Left cardiac atrium (tissue), 4 donors: Measurements from ENCODE around the gene MPRIP. TPM values are rescaled to one million over a fixed set of nuclear protein-coding genes. Genes with fewer than 3 reads are reported as not detected.
A peak's percentile ranks its signal among the peaks of the same experiment; 100 is the strongest.
"Not testable (repeated sequence)": the region's sequence is repeated elsewhere in the genome, so short reads cannot be mapped to it uniquely, and the experiment has no call there.

Source experiments
- ATAC-seq, 2 donors: fragments of 200-7000 bp; cut with Tn5 transposase; one replicate each; pipeline ENCODE4 v1.9.1; 2020; ENCODE audit warnings: mild to moderate bottlenecking in 2 of 2, moderate library complexity in 2 of 2
- DNase-seq: peaks from one replicate; pipeline ENCODE4 v3.0.0-alpha.2; 2020
- intact Hi-C, 2 donors: fragments of 100-400 bp; cut with DNase I; formaldehyde crosslinking; loops; one replicate each; pipeline versions ENCODE4 v1.14.1 to v1.15.1; 2022 to 2023
- total RNA-seq, 2 donors: library from RNA; stranded (reverse); fragmentation: NEBNext Ultra II Directional; extraction: Animal tissue kit (Norgen Biotek cat#: 25700); gene quantifications; one replicate each; pipeline ENCODE4 v1.2.1, GENCODE V29; 2021
- donor health status: DM: no; HTN: yes; CAD: no.
- donor health status: DM: no; HTN: yes; CAD: no; lungs with severe emphysema.
- donor health status: DM: yes; HTN: yes; CAD: no.
- donor health status: Dilated cardiomyopathy.

MPRIP gene
- total RNA-seq, 2 donors from 2014 or later = 247 to 329 TPM

- intact Hi-C loops = not testable (repeated sequence)
Measured at GRCh38 chr17:17195466-17195865, 153.2 kb downstream of the MPRIP start.

DNA sequence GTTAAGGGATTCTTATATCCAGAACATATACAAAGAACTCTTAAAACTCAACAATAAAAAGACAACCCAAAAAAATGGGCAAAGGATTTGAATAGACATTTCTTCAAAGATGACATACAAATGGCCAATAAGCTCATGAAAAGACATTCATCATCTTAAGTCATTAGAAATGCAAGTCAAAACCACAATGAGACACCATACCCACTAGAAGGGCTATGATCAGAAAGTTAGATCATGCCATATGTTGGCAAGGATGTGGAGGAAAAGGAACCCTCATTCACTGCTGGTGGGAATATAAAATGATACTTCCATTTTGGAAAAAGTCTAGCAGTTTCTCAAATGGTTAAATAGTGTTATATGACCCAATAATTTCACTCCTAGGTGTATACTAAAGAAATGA, 154.5 kb downstream of the MPRIP start:
- DNase-seq (no peak), ATAC-seq (no peak)
- intact Hi-C loops = no loop called here

More at GRCh38 chr17:17195466-17195865, 153.2 kb downstream of the MPRIP start:
- ATAC-seq, DNase-seq: not testable (repeated sequence)

- ATAC-seq (no peak), DNase-seq (peak; percentile 4)
- intact Hi-C loops = no loop called here
Measured at GRCh38 chr17:17198281-17198680, 156.0 kb downstream of the MPRIP start.

- intact Hi-C loops = loop anchor here in 1 of 2 donors (5.0 kb wide), 1 partner anchor 37 kb away; the partner anchor contains the start of gene FLCN
- DNase-seq = peak; percentile 5
- no peak for ATAC-seq
Measured at GRCh38 chr17:17200311-17200710, 158.1 kb downstream of the MPRIP start.

- DNase-seq (no peak), ATAC-seq (no peak)
- intact Hi-C loops = loop anchor here in 1 of 2 donors (5.0 kb wide), 1 partner anchor 36 kb away; the partner anchor contains the start of gene FLCN
Measured at GRCh38 chr17:17200831-17201230, 158.6 kb downstream of the MPRIP start.

DNA sequence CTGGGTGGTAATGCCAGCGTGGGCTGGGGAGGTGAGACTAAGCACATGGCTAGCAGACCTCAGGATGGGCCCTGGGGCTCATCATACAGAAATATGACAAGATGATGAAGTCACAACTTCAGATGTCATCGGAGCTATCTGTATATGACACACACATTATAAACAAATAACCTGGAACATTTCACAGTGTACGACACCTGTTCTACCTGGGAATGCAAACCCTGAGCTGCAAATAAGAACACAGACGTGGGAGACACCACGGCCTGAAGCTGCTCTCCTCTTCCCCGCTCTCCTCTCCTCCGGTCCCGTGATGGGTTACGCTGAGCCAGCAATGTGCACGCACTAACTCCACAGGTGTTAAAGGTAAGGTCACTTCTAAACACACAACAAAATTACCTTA, 159.0 kb downstream of the MPRIP start:
- DNase-seq = peak; percentile 2
- ATAC-seq = no peak
- intact Hi-C loops = loop anchor here in 1 of 2 donors (5.0 kb wide), 1 partner anchor 36 kb away; the partner anchor contains the start of gene FLCN

DNA sequence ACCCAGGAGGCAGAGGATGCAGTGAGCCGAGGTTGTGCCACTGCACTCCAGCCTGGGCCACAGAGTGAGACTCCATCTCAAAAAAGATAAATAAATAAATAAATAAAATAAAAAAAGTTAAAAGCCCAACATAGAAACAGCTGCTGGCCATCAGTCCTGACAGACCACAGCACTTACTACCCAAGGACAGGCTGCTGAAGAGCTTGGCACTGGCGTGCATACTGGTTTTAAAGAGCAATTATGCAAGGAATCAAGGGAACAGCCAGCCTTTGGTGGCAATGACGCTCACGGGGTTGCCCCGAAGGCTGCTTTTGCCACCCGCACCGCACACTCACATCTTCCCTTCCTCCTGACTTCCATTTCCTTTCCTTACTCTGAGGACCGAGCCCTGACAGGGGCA, 159.7 kb downstream of the MPRIP start:
- DNase-seq (peak; percentile 42), ATAC-seq (peak in 1 of 2 donors; percentile 20)
- intact Hi-C loops = loop anchor here in 1 of 2 donors (5.0 kb wide), 1 partner anchor 35 kb away; the partner anchor contains the start of gene FLCN

- DNase-seq (no peak), ATAC-seq (peak in 1 of 2 donors; percentile 9)
- intact Hi-C loops = loop anchor here in 1 of 2 donors (5.0 kb wide), 1 partner anchor 34 kb away; the partner anchor contains the start of gene FLCN
Measured at GRCh38 chr17:17203173-17203730, 161.0 kb downstream of the MPRIP start.

DNA sequence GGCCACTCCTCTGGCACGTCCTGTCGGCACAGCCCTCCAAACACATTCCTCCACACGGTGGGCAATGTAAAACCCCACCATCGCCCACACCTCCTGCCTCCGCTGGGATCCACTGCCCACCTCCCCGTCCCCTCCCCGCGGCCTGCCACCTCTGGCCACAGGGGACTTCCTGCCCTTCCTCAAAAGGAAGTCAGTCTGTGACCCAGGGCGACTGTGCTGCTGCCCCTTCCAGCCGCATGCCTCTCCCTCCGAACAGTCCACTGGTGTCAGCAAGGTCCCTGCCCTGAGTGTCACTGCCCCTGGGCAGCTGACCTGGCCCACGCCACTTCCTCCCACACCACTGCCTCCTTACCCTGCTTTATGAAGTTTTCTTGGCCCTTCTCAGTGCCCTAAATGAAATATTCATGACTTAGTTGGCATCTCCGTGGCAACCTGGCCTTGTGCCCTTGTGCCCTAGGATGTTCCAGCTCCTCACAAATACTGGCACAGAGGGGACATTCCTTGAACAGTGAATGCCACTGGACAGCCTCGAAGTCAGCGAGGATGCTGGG, 161.9 kb downstream of the MPRIP start:
- DNase-seq (no peak), ATAC-seq (peak; percentile 4 to 20)
- intact Hi-C loops = loop anchor here in 1 of 2 donors (5.0 kb wide), 1 partner anchor 33 kb away; the partner anchor contains the start of gene FLCN

- no peak for ATAC-seq
- intact Hi-C loops = loop anchor here in 1 of 2 donors (5.0 kb wide), 1 partner anchor 33 kb away; the partner anchor contains the start of gene FLCN
- DNase-seq = no peak
Measured at GRCh38 chr17:17204635-17205231, 162.5 kb downstream of the MPRIP start.

- DNase-seq = peak; percentile 57
- ATAC-seq = peak; percentile 38 to 61
- intact Hi-C loops = no loop called here
Measured at GRCh38 chr17:17205368-17206123, 163.3 kb downstream of the MPRIP start.

DNA sequence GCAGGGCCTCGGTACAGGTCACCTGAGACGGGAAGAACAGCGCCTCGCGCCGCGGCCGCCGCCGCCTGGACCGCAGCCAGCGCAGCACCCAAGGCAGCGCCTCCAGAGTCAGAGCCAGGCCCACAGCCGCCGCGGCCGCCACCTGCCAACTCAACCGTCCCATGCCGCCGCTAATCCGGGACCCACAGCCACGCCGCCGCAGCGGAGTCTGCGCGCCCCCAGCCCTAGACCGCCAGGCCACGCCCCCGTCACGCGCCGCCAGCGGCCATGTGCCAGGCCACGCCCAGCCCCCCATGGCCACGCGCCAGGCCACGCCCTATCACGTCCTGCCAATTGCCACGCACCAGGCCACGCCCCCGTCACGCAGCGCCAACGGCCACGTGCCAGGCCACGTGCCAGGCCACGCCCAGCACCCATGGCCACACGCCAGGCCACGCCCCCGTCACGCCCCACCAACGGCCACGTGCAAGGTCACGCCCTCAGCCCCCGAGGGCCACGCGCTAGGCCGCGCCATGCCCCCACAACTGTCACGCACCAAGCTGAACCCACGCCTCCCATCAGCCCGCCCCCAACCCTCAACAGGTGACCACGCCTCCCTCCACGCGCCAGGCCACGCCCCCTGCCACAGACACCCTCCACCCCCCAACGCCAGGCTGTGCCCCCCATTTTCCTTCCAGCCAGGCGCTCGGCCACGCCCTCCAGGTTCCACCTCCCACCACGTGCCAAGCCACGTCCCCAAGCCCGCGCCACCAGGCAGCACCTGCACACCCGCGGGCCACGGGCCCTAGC, 164.1 kb downstream of the MPRIP start, which contains the start of gene PLD6:
Gene PLD6, minus strand, starts transcription at position 210 of the 789 bp plus-strand sequence. Its CDS starts 47 bp downstream, at position 163.
- ATAC-seq = peak; percentile 71 to 72
- DNase-seq = peak; percentile 83
- intact Hi-C loops = no loop called here

DNA sequence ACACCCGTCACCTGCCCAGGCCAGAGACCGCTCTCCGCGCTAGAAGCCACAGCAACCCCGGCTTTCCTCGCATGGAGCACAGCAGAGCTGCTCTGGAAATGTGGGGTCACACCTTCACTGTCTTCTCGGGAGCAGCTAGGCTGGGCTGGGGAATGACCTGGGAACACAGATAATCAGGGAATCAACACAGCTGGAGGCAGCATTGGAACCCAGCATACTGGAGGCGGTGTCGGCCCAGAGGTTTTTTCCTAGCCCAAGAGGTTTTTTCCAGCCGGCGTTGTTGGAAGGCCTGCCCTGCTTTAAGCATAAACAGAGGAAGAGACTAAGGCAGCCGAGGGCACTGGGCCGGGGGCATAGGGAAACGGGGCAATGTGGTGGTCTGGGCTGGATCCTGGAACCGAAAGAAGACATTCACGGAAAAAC, 164.7 kb downstream of the MPRIP start:
- DNase-seq (no peak), ATAC-seq (peak in 1 of 2 donors; percentile 7)
- intact Hi-C loops = no loop called here

- ATAC-seq (no peak), DNase-seq (no peak)
- intact Hi-C loops = no loop called here
Measured at GRCh38 chr17:17207998-17208397, 165.7 kb downstream of the MPRIP start.

GRCh38 chr17:17213775-17214174, 171.5 kb downstream of the MPRIP start:
- intact Hi-C loops = no loop called here
- DNase-seq (no peak), ATAC-seq (peak in 1 of 2 donors; percentile 62)

DNA sequence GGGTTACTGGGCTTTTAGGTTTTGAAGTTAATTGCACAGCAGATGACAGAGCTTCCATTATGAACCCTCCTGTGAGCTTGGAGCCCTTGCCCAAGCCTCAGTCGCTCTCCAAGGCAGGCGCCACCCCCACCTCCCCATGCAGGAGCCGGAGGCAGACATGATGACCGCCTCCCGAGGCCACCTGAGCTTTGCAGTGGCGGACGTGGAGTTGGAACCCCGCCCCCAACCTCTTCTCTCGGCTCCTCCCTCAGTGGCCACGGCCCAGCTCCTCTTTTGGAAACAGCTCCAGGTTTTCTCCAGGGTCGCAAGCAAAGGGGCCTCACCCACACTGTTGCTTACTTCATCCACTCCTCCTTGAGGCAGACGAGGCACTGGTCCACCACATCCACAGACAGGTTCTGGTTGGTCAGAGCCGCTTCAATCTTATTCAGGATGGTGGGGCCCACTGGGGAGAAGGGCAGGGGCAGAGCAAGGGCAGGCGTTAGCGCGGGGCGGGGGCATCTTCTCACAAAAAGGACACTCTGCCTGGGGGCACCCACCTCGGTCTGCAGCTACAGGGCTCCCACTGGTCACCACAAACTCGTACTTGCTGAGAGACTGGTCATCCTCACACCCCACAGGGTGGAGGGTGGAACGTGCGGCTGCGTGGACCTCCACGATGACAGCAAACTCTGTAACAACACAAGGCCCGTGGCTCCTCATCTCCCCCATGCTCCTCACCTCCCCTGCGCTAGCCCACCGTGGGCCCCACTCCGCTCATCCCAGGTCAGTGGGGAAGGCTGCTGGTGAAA, 172.6 kb downstream of the MPRIP start:
- ATAC-seq = no peak
- intact Hi-C loops = no loop called here
- no peak for DNase-seq

GRCh38 chr17:17215575-17215974, 173.3 kb downstream of the MPRIP start:
- intact Hi-C loops = no loop called here
- no peak for ATAC-seq
- no peak for DNase-seq

- intact Hi-C loops = no loop called here
- ATAC-seq = no peak
- DNase-seq = no peak
Measured at GRCh38 chr17:17216236-17216635, 174.0 kb downstream of the MPRIP start.
